ENCODE results near the gene RPS6KL1.

The RPS6KL1 gene

GRCh38 chr14:74922752-74923401 lies at the start of gene RPS6KL1:
Gene RPS6KL1, minus strand, starts transcription at chr14:74923260. Its CDS starts 1,719 bp downstream, at chr14:74921541.
- DNase-seq: peak; percentile 73

GRCh38 chr14:74968811-74969210 lies 45.8 kb upstream of the RPS6KL1 start:
- no peak for DNase-seq

GRCh38 chr14:74965486-74966153 lies 42.6 kb upstream of the RPS6KL1 start:
- DNase-seq: peak; percentile 35

- DNase-seq: no peak
Measured at GRCh38 chr14:74964787-74965485, 41.9 kb upstream of the RPS6KL1 start.

GRCh38 chr14:74963705-74964271 lies 40.7 kb upstream of the RPS6KL1 start:
- DNase-seq: peak; percentile 39

- peak; percentile 32 for DNase-seq
Measured at GRCh38 chr14:74963178-74963704, 40.2 kb upstream of the RPS6KL1 start.

GRCh38 chr14:74962493-74962892 lies 39.4 kb upstream of the RPS6KL1 start:
- no peak for DNase-seq

GRCh38 chr14:74962046-74962445 lies 39.0 kb upstream of the RPS6KL1 start:
- DNase-seq: peak; percentile 8

- peak; percentile 23 for DNase-seq
Measured at GRCh38 chr14:74961238-74961911, 38.3 kb upstream of the RPS6KL1 start.

GRCh38 chr14:74960736-74961135 lies 37.7 kb upstream of the RPS6KL1 start:
- peak; percentile 47 for DNase-seq

- peak; percentile 25 for DNase-seq
Measured at GRCh38 chr14:74959596-74960180, 36.6 kb upstream of the RPS6KL1 start.

GRCh38 chr14:74956280-74957072 lies 33.4 kb upstream of the RPS6KL1 start:
- no peak for DNase-seq

- no peak for DNase-seq
Measured at GRCh38 chr14:74956027-74956279, 32.9 kb upstream of the RPS6KL1 start.

- no peak for DNase-seq
Measured at GRCh38 chr14:74955229-74956026, 32.4 kb upstream of the RPS6KL1 start, which contains the start of gene PGF. Gene PGF, minus strand, starts transcription at chr14:74955597. Its CDS starts 355 bp downstream, at chr14:74955242.

GRCh38 chr14:74954947-74955228 lies 31.8 kb upstream of the RPS6KL1 start:
- DNase-seq: no peak

- DNase-seq: peak; percentile 67
Measured at GRCh38 chr14:74954232-74954946, 31.3 kb upstream of the RPS6KL1 start.

- DNase-seq: peak; percentile 31
Measured at GRCh38 chr14:74953686-74954085, 30.6 kb upstream of the RPS6KL1 start.

- peak; percentile 38 for DNase-seq
Measured at GRCh38 chr14:74952697-74953484, 29.8 kb upstream of the RPS6KL1 start.

- peak; percentile 18 for DNase-seq
Measured at GRCh38 chr14:74952180-74952665, 29.2 kb upstream of the RPS6KL1 start.
